Measurements from ENCODE around the gene C11orf98.
A peak's percentile ranks its signal among the peaks of the same experiment; 100 is the strongest.

The C11orf98 gene

DNA sequence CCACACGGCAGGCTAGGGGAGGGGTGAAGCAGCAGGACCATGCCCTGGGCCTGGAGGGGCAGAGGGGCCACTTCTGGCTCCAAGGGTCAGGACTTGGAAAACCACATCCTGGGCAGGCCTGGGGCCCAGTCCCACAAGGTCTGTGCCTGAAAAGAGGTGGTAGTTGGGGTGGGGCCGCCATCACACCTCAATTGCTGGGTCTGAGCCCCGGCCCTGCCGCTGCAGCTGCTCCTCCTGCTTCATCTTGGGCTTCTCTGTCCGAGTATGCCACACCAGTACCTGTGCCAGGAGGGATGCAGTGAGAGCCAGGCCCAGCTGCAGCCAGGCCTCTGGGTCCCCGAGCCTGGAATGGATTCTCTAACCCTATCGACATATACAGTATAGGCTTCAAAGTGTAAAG, 49.5 kb downstream of the C11orf98 start:
- no peak overlapping the region for H3K4me3 ChIP-seq (ENCODE audit: low read depth in 1 of 5, low read length in 5 of 5)
- H3K4me1 ChIP-seq (ENCODE audit: control insufficient read depth in 5 of 5, insufficient read depth in 5 of 5, low read length in 5 of 5) = peaks cover 5 to 35% (median 27%) of the 10 kb centered on the region in 5 donors
- no peaks in the 10 kb centered on the region for H3K27me3 ChIP-seq (ENCODE audit: control insufficient read depth in 5 of 5, insufficient read depth in 4 of 5, low read length in 5 of 5)
- H3K27ac ChIP-seq (ENCODE audit: low read depth, low read length) = no peak overlapping the region
- H3K9me3 ChIP-seq (ENCODE audit: control insufficient read depth in 5 of 5, low read length in 5 of 5) = no peaks in the 10 kb centered on the region
- peaks cover 0 to 32% (median 21%) of the 10 kb centered on the region in 5 donors for H3K36me3 ChIP-seq (ENCODE audit: control insufficient read depth in 5 of 5, insufficient read depth in 5 of 5, low read length in 5 of 5)
- no peak overlapping the region for H3K9ac ChIP-seq (ENCODE audit: low read length in 5 of 5)

DNA sequence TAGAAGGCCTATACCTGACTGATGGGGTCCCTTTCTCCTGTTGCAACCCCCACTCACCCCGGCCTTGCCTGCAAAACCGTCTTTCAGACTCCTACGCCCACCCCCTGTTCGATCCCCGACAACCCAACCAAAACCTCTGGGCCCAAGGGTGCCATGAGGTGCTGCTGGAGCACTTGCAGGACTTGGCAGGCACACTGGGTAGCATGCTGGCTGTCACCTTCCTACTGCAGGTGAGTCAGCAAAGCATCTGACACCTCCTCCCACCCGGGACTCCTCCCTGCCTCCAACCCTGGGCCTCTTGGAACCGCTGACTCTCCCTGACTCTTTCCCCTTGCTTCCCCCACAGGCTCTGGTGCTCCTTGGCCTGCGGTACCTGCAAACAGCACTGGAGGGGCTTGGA, 50.7 kb downstream of the C11orf98 start:
- H3K27ac ChIP-seq (ENCODE audit: low read depth, low read length) = peak overlapping the region; percentile 93
- no peaks in the 10 kb centered on the region for H3K9me3 ChIP-seq (ENCODE audit: control insufficient read depth in 5 of 5, low read length in 5 of 5)
- H3K9ac ChIP-seq (ENCODE audit: low read length in 5 of 5) = peak overlapping the region in 1 of 5 donors; percentile 66
- no peaks in the 10 kb centered on the region for H3K27me3 ChIP-seq (ENCODE audit: control insufficient read depth in 5 of 5, insufficient read depth in 4 of 5, low read length in 5 of 5)
- H3K4me3 ChIP-seq (ENCODE audit: low read depth in 1 of 5, low read length in 5 of 5) = no peak overlapping the region
- peaks cover 0 to 38% (median 31%) of the 10 kb centered on the region in 5 donors for H3K36me3 ChIP-seq (ENCODE audit: control insufficient read depth in 5 of 5, insufficient read depth in 5 of 5, low read length in 5 of 5)
- peaks cover 5 to 37% (median 27%) of the 10 kb centered on the region in 5 donors for H3K4me1 ChIP-seq (ENCODE audit: control insufficient read depth in 5 of 5, insufficient read depth in 5 of 5, low read length in 5 of 5)

DNA sequence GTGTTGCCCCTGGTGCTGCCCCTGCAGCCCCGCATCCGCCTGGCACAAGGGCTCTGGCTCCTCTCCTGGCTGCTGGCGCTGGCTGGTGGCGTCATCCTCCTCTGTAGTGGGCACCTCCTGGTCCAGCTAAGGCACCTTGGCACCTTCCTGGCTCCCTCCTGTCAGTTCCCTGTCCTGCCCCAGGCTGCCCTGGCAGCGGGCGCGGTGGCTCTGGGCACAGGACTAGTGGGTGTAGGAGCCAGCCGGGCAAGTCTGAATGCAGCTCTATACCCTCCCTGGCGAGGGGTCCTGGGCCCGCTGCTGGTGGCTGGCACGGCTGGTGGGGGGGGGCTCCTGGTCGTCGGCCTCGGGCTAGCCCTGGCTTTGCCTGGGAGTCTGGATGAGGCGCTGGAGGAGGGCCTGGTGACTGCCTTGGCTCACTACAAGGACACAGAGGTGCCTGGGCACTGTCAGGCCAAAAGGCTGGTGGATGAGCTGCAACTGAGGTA, 51.7 kb downstream of the C11orf98 start:
- Histone ChIP-seq H3K9ac (ENCODE audit: low read length in 5 of 5) (peak overlapping the region in 4 of 5 donors; percentile 42 to 90 (median 64)), H3K4me1 (ENCODE audit: control insufficient read depth in 5 of 5, insufficient read depth in 5 of 5, low read length in 5 of 5) (peaks cover 5 to 37% (median 27%) of the 10 kb centered on the region in 5 donors), H3K9me3 (ENCODE audit: control insufficient read depth in 5 of 5, low read length in 5 of 5) (no peaks in the 10 kb centered on the region), H3K4me3 (ENCODE audit: low read depth in 1 of 5, low read length in 5 of 5) (peak overlapping the region in 4 of 5 donors; percentile 19 to 87 (median 50)), H3K36me3 (ENCODE audit: control insufficient read depth in 5 of 5, insufficient read depth in 5 of 5, low read length in 5 of 5) (peaks cover 0 to 47% (median 35%) of the 10 kb centered on the region in 5 donors), H3K27me3 (ENCODE audit: control insufficient read depth in 5 of 5, insufficient read depth in 4 of 5, low read length in 5 of 5) (no peaks in the 10 kb centered on the region), H3K27ac (ENCODE audit: low read depth, low read length) (peak overlapping the region; percentile 93)
